OCI-LY7 (cell line): ENCODE results near the gene SPINDOC. TPM values are rescaled to one million over a fixed set of nuclear protein-coding genes. Genes with fewer than 3 reads are reported as not detected.

Experiments used
- BruUV-seq: library from RNA; stranded (reverse); fragments of 400-500 nt; replicated peaks from 2 replicates; lab custom pipeline; 2021; lab: Mats Ljungman, UMichigan
- CTCF ChIA-PET: fragments of 300-600 bp; sonication (Branson Sonifier 250); formaldehyde crosslinking; loops from one replicate; lab custom pipeline; 2022; ENCODE audit warnings: antibody characterized with exemption; ENCODE audit not compliant: unreplicated experiment; lab: Charles Lee
- POLR2A ChIA-PET: fragments of 300-600 bp; sonication (Branson Sonifier 250); formaldehyde crosslinking; loops from one replicate; lab custom pipeline; 2022; ENCODE audit warnings: antibody characterized with exemption; lab: Charles Lee
- DNase-seq: peaks from one replicate; pipeline ENCODE4 v3.0.0-alpha.2; 2015; ENCODE audit warnings: low spot score
- H2AFZ ChIP-seq: fragments of 200-600 bp; sonication (generic), shearing (Covaris generic); 2 replicates; pipeline ENCODE4 v1.6.1; 2014; ENCODE audit warnings: mild to moderate bottlenecking, antibody characterized with exemption, low read length, moderate library complexity
- H3K27ac ChIP-seq: fragments of 200-600 bp; sonication (generic); 2 replicates; pipeline ENCODE4 v1.5.1; 2014; ENCODE audit warnings: mixed run types, low read depth, mild to moderate bottlenecking, moderate library complexity, low read length, inconsistent platforms; ENCODE audit not compliant: poor library complexity, severe bottlenecking
- H3K36me3 ChIP-seq: fragments of 200-600 bp; sonication (generic); 2 replicates; pipeline ENCODE4 v1.6.1; 2014; ENCODE audit warnings: mild to moderate bottlenecking, antibody characterized with exemption, low read length, moderate library complexity, mixed read lengths; ENCODE audit not compliant: insufficient read depth
- H3K4me1 ChIP-seq: fragments of 200-600 bp; sonication (generic); 2 replicates; pipeline ENCODE4 v1.5.1; 2014; ENCODE audit warnings: mild to moderate bottlenecking, low read length; ENCODE audit not compliant: insufficient read depth, poor library complexity, severe bottlenecking
- H3K4me2 ChIP-seq: fragments of 200-600 bp; sonication (generic); 2 replicates; pipeline ENCODE4 v1.6.1; 2014; ENCODE audit warnings: mild to moderate bottlenecking, low read length
- H3K4me3 ChIP-seq: fragments of 200-600 bp; sonication (generic); 2 replicates; pipeline ENCODE4 v1.5.1; 2014; ENCODE audit warnings: mild to moderate bottlenecking, low read depth, low read length; ENCODE audit not compliant: poor library complexity, severe bottlenecking
- H3K79me2 ChIP-seq: fragments of 200-600 bp; sonication (generic); 2 replicates; pipeline ENCODE4 v1.6.1; 2016; ENCODE audit warnings: low read depth, mild to moderate bottlenecking, low read length, moderate library complexity, mixed read lengths; ENCODE audit not compliant: insufficient read depth
- H3K9me2 ChIP-seq: fragments of 200-600 bp; sonication (generic); 2 replicates; pipeline ENCODE4 v1.6.1; 2016; ENCODE audit warnings: mild to moderate bottlenecking, low read length, mixed read lengths; ENCODE audit not compliant: insufficient read depth
- H3K9me3 ChIP-seq: fragments of 200-600 bp; sonication (generic); 2 replicates; pipeline ENCODE4 v1.6.1; 2014; ENCODE audit warnings: mild to moderate bottlenecking, mixed run types, low read length, mixed read lengths
- H4K20me1 ChIP-seq: fragments of 200-600 bp; sonication (generic); 2 replicates; pipeline ENCODE4 v1.6.1; 2014; ENCODE audit warnings: mild to moderate bottlenecking, antibody characterized with exemption, low read length, moderate library complexity, mixed read lengths; ENCODE audit not compliant: insufficient read depth
- EZH2phosphoT487 ChIP-seq: fragments of 200-600 bp; sonication (generic); IDR thresholded peaks from 2 replicates; pipeline ENCODE4 v1.6.1; 2018; ENCODE audit warnings: low read depth, borderline replicate concordance, mild to moderate bottlenecking, mixed run types, antibody characterized with exemption, low read length, moderate library complexity, mixed read lengths
- intact Hi-C: fragments of 100-400 bp; cut with micrococcal nuclease; formaldehyde crosslinking; loops from one replicate; pipeline ENCODE4 v1.10.0; 2022; ENCODE audit not compliant: unreplicated experiment
- total RNA-seq, 2 experiments: library from RNA; depleted of rRNA in 1 of 2; stranded (reverse); fragments of >200 nt in 1 of 2; shearing (Covaris generic) in 1 of 2; gene quantifications; 2 replicates each; pipeline ENCODE4 v1.2.3, GENCODE V29; 2014 to 2022
- TF ChIP-seq, protein P1 (sequence below): fragments of 200-600 bp; sonication (generic); conservative IDR thresholded peaks from 2 replicates; pipeline ENCODE4 v1.5.1; 2014; ENCODE audit warnings: mild to moderate bottlenecking, antibody characterized with exemption, low read length, moderate library complexity, mixed read lengths

Gene SPINDOC
- total RNA-seq, 2 experiments from 2014 or later = 57.9 to 81.8 TPM

DNA sequence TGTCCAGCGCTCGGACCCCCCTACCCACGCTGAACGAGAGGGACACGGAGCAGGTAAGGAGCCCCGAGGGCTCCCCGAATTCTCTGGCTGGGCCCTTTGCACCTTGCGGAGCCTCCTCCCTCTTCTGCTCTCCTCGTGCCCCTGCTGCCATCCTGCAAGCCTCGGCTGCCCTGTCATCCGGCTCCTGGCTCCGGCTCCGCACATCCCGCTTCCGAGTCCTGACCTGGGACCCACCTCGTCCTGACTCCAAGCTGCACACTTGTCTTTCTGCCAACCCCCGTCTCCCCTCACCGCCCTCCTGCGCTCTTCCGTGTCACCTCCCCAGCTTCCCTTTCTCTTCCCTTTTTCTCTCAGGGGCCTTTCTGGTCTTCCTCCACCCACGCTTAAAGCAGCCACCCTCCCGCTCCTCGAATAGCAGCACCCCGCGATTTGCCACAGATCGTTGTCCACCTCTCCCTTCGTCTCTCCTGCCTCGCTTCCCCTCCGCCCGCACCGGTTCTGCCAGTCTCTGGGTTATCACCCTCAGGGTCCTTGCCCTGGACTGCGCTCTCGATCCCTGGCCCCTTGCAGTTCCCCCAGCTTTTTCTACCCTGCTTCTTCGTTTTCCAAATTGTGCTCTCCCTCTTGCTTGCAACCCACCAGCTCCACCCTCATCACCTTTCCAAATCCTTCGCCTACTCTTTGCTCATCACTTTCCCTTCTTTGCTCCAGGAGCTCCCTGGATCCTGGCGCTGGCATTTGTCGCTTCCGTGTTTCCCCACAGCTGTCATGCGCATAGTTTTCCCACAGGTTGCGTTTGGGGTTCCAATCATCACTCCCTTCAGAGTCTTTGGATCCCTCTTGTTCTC, 26.5 kb downstream of the SPINDOC start:
- Histone ChIP-seq H3K27ac (peak overlapping the region; percentile 66), H3K9me2 (no peaks in the 10 kb centered on the region), H4K20me1 (peaks cover 39% of the 10 kb centered on the region), H3K4me1 (peaks cover 42% of the 10 kb centered on the region), H2AFZ (no peak overlapping the region), H3K4me2 (peak overlapping the region; percentile 100), H3K4me3 (peak overlapping the region; percentile 97), H3K79me2 (peaks cover 55% of the 10 kb centered on the region), H3K9me3 (no peaks in the 10 kb centered on the region), H3K36me3 (peaks cover 42% of the 10 kb centered on the region)
- intact Hi-C loops = loop anchor here (2.0 to 5.0 kb wide), 4 partner anchors 19 to 99 kb away; partner anchors contain the start of genes NAA40, RCOR2 and ZFTA
- ChIA-PET POLR2A (no interaction called here), CTCF (interaction anchor here (0.7 kb wide), 1 partner anchor 16 kb away, joined by 3 read pairs; no protein-coding TSS in a partner anchor)
- BruUV-seq = no TSS peak
- peak; percentile 48 for DNase-seq
- TF ChIP-seq, protein P1, sequence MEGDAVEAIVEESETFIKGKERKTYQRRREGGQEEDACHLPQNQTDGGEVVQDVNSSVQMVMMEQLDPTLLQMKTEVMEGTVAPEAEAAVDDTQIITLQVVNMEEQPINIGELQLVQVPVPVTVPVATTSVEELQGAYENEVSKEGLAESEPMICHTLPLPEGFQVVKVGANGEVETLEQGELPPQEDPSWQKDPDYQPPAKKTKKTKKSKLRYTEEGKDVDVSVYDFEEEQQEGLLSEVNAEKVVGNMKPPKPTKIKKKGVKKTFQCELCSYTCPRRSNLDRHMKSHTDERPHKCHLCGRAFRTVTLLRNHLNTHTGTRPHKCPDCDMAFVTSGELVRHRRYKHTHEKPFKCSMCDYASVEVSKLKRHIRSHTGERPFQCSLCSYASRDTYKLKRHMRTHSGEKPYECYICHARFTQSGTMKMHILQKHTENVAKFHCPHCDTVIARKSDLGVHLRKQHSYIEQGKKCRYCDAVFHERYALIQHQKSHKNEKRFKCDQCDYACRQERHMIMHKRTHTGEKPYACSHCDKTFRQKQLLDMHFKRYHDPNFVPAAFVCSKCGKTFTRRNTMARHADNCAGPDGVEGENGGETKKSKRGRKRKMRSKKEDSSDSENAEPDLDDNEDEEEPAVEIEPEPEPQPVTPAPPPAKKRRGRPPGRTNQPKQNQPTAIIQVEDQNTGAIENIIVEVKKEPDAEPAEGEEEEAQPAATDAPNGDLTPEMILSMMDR = no peak
- no peak for TF ChIP-seq EZH2phosphoT487

DNA sequence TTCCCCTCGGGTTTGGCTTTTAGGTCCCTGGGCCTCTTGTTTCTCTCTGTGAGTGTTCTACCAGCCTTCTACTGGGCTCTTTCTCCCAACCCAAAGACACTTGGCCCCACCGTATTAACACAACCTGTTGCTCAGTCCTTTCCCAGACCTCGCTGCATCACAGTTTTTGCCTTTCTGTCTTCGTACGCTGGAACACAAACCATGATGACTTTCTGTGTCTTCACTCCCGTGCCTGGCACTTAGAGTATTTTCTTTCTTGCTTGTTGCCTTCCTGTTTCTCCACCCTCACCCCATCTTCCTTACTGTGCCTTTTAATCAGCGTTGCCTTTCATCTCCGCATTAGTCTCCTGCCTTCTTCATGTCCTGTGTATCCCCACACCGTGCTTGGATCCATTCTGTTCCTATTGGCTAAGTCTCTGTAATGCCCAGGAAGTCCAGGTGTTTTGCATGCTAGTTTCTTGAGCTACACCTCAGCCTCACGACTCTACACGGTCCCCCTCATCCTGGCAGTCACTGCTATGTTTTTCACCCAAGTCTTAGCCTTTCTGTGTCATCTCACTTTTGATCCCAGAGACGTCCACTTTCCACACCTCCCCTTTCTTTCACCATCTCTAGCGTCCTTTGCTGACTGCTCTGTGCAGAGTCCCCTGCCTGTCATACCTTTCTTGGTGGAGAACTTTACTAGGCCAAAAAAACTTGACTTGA, 27.3 kb downstream of the SPINDOC start:
- no peaks in the 10 kb centered on the region for H3K9me3 ChIP-seq
- TF ChIP-seq, protein P1 = no peak
- no peak for TF ChIP-seq EZH2phosphoT487
- H4K20me1 ChIP-seq = peaks cover 42% of the 10 kb centered on the region
- H3K36me3 ChIP-seq = peaks cover 50% of the 10 kb centered on the region
- CTCF ChIA-PET = interaction anchor here (0.7 kb wide), 1 partner anchor 15 kb away, joined by 3 read pairs; no protein-coding TSS in a partner anchor
- H3K9me2 ChIP-seq = no peaks in the 10 kb centered on the region
- peaks cover 42% of the 10 kb centered on the region for H3K4me1 ChIP-seq
- peak overlapping the region; percentile 97 for H3K4me3 ChIP-seq
- intact Hi-C loops = loop anchor here (2.0 kb wide), 1 partner anchor 18 kb away; no protein-coding TSS in a partner anchor
- H3K4me2 ChIP-seq = peak overlapping the region; percentile 100
- H3K27ac ChIP-seq = peak overlapping the region; percentile 66
- POLR2A ChIA-PET = interaction anchor here (0.5 kb wide), 1 partner anchor 935 kb away, joined by 3 read pairs; no protein-coding TSS in a partner anchor
- BruUV-seq = no TSS peak
- H3K79me2 ChIP-seq = peaks cover 63% of the 10 kb centered on the region
- DNase-seq = peak; percentile 42
- H2AFZ ChIP-seq = no peak overlapping the region
